NCI-H187 (cell line): ENCODE results near the gene CROCC.
A peak's percentile ranks its signal among the peaks of the same experiment; 100 is the strongest.
"Not testable (repeated sequence)": the region's sequence is repeated elsewhere in the genome, so short reads cannot be mapped to it uniquely, and the experiment has no call there.

Source experiments
- DNase-seq, 2 experiments: peaks; one replicate each; lab custom pipeline; 2025; lab: John Stamatoyannopoulos, UW

CROCC gene

GRCh38 chr1:16914928-16915626 lies 6.7 kb upstream of the CROCC start:
- DNase-seq = not testable (repeated sequence)

- DNase-seq = no peak
These were observed 6.1 kb upstream of the CROCC start for GRCh38 chr1:16915627-16915973.

GRCh38 chr1:16916036-16916880 lies 5.5 kb upstream of the CROCC start:
- DNase-seq = not testable (repeated sequence)

- DNase-seq = no peak
These were observed 3.4 kb upstream of the CROCC start for GRCh38 chr1:16918371-16918770.

- not testable (repeated sequence) for DNase-seq
These were observed 2.6 kb upstream of the CROCC start for GRCh38 chr1:16918936-16919665.

- no peak for DNase-seq
These were observed 780 bp upstream of the CROCC start for GRCh38 chr1:16920951-16921350.

GRCh38 chr1:16922466-16922865 lies 735 bp downstream of the CROCC start:
- DNase-seq = no peak

- no peak for DNase-seq
These were observed 1.2 kb downstream of the CROCC start for GRCh38 chr1:16922885-16923431.

- no peak for DNase-seq
These were observed 2.6 kb downstream of the CROCC start for GRCh38 chr1:16924216-16924918.

- DNase-seq = no peak
These were observed 3.3 kb downstream of the CROCC start for GRCh38 chr1:16924919-16925477.

- DNase-seq = no peak
These were observed 4.1 kb downstream of the CROCC start for GRCh38 chr1:16925635-16926490.

- peak in 1 of 2 experiments; percentile 69 for DNase-seq
These were observed 4.9 kb downstream of the CROCC start for GRCh38 chr1:16926491-16927073.

GRCh38 chr1:16927256-16927655 lies 5.5 kb downstream of the CROCC start:
- no peak for DNase-seq

GRCh38 chr1:16927711-16928485 lies 6.2 kb downstream of the CROCC start:
- no peak for DNase-seq

- DNase-seq = not testable (repeated sequence)
These were observed 7.7 kb downstream of the CROCC start for GRCh38 chr1:16929146-16930041.

GRCh38 chr1:16931206-16931934 lies 9.6 kb downstream of the CROCC start:
- DNase-seq = not testable (repeated sequence)

- DNase-seq = not testable (repeated sequence)
These were observed 12.2 kb downstream of the CROCC start for GRCh38 chr1:16933945-16934344.
